OCI-LY3 (cell line): ENCODE measurements around the gene MAP2K7.

ENCODE experiments used
- H2AFZ ChIP-seq: fragments of 200-600, 300-600 bp; shearing (Covaris generic); 2 replicates; pipeline ENCODE4 v1.6.0; 2014; ENCODE audit warnings: antibody characterized with exemption, low read depth, low read length
- H3K27ac ChIP-seq: fragments of 200-600, 300-600 bp; sonication (generic); 2 replicates; pipeline ENCODE4 v1.5.1; 2014; ENCODE audit warnings: mild to moderate bottlenecking, low read length, moderate library complexity, mixed read lengths
- H3K27me3 ChIP-seq: fragments of 200-600, 300-600 bp; sonication (generic); 2 replicates; pipeline ENCODE4 v1.6.1; 2014; ENCODE audit warnings: low read depth, low read length, mixed read lengths
- H3K36me3 ChIP-seq: fragments of 200-600, 300-600 bp; sonication (generic); replicated peaks from 2 replicates; pipeline ENCODE3; 2014; ENCODE audit warnings: low read depth, low read length, mixed read lengths
- H3K4me1 ChIP-seq: fragments of 300-600, 200-600 bp; sonication (generic); 2 replicates; pipeline ENCODE4 v1.6.1; 2014; ENCODE audit warnings: low read length, mixed read lengths
- H3K4me2 ChIP-seq: fragments of 200-600, 300-600 bp; sonication (generic); 2 replicates; pipeline ENCODE4 v1.6.1; 2014; ENCODE audit warnings: low read length, mixed read lengths
- H3K4me3 ChIP-seq: fragments of 300-600, 200-600 bp; sonication (generic); 2 replicates; pipeline ENCODE4 v1.5.1; 2014; ENCODE audit warnings: antibody characterized with exemption, mild to moderate bottlenecking, low read length, moderate library complexity
- H3K79me2 ChIP-seq: fragments of 300-600, 200-600 bp; shearing (Covaris generic); 2 replicates; pipeline ENCODE4 v1.6.1; 2014; ENCODE audit warnings: mild to moderate bottlenecking, low read length, mixed read lengths
- H3K9ac ChIP-seq: fragments of 300-600, 200-600 bp; shearing (Covaris generic); 2 replicates; pipeline ENCODE4 v1.6.0; 2014; ENCODE audit warnings: mild to moderate bottlenecking, low read length, moderate library complexity
- H3K9me3 ChIP-seq: fragments of 200-600, 300-600 bp; shearing (Covaris generic); 2 replicates; pipeline ENCODE4 v1.6.1; 2014; ENCODE audit warnings: low read length, mixed read lengths; ENCODE audit not compliant: insufficient read depth
- H4K20me1 ChIP-seq: fragments of 200-600, 300-600 bp; sonication (generic); 2 replicates; pipeline ENCODE4 v1.6.1; 2016; ENCODE audit warnings: low read length, mixed read lengths; ENCODE audit not compliant: insufficient read depth
- EZH2phosphoT487 ChIP-seq: fragments of 200-600 bp; shearing (Covaris generic); IDR thresholded peaks from 2 replicates; pipeline ENCODE4 v1.6.1; 2018; ENCODE audit warnings: antibody characterized with exemption, mixed run types, low read depth
- TF ChIP-seq, protein P1 (sequence below): fragments of 200-600, 300-600 bp; sonication (generic); IDR thresholded peaks from 2 replicates; pipeline ENCODE4 v1.5.1; 2014; ENCODE audit warnings: antibody characterized with exemption, low read length, low read depth

The MAP2K7 gene

DNA sequence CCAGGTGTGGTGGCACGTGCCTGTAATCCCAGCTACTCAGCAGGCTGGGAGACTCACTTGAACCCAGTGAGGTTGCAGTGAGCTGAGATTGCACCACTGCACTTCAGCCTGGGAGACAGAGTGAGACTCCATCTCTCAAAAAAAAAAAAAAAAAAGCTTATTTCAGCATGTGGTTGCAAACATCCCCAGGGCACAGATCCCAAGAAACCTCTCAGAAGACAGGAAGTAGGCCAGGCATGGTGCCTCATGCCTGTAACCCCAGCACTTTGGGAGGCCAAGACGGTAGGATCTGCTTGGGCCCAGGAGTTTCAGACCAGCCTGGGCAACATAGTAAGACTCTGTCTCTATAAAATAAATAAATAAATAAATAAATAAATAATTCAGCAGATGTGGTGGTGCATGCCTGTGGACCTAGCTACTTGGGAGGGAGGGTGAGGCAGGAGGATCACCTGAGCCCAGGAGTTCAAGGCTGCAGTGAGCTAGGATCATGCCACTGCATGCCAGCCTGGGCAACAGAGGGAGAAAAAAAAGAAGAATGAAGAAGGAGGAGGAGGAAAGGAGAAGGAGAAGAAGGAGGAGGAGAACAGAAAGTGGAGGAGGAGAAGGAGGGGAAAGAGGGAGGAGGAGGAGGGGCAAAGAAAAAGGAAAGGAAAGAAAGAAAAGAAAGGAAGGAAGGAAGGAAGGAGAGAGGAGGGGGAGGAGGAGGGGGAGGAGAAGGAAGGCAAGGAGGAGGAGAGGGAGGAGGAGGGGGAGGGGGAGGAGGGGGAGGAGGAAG is 19.7 kb upstream of the MAP2K7 start:
- Histone ChIP-seq H3K4me2 (no peak overlapping the region), H3K79me2 (no peaks in the 10 kb centered on the region), H3K9me3 (no peaks in the 10 kb centered on the region), H4K20me1 (no peaks in the 10 kb centered on the region), H3K4me3 (no peak overlapping the region), H2AFZ (no peak overlapping the region), H3K27me3 (no peaks in the 10 kb centered on the region), H3K36me3 (peaks cover 2% of the 10 kb centered on the region), H3K4me1 (no peaks in the 10 kb centered on the region), H3K27ac (no peak overlapping the region), H3K9ac (no peak overlapping the region)
- TF ChIP-seq, protein P1, sequence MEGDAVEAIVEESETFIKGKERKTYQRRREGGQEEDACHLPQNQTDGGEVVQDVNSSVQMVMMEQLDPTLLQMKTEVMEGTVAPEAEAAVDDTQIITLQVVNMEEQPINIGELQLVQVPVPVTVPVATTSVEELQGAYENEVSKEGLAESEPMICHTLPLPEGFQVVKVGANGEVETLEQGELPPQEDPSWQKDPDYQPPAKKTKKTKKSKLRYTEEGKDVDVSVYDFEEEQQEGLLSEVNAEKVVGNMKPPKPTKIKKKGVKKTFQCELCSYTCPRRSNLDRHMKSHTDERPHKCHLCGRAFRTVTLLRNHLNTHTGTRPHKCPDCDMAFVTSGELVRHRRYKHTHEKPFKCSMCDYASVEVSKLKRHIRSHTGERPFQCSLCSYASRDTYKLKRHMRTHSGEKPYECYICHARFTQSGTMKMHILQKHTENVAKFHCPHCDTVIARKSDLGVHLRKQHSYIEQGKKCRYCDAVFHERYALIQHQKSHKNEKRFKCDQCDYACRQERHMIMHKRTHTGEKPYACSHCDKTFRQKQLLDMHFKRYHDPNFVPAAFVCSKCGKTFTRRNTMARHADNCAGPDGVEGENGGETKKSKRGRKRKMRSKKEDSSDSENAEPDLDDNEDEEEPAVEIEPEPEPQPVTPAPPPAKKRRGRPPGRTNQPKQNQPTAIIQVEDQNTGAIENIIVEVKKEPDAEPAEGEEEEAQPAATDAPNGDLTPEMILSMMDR = no peak
- TF ChIP-seq EZH2phosphoT487 = no peak

DNA sequence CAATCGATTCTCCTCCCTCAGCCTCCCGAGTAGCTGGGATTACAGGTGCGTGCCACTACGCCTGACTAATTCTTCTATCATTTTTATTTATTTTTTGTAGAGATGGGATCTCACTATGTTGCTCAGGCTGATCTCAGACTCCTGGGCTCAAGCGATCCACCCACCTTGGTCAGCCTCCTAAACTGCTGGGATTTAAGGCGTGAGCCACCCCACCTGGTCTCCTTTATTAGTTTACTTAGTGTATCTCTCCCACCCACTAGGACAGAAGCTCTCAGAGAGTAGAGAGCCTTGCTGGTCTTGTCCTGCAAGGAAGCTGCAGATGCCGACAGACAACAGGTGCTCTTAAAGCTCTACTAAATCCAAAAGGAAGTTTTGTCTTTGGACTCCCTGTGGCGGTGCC is 17.9 kb upstream of the MAP2K7 start:
- Histone ChIP-seq H3K4me1 (no peaks in the 10 kb centered on the region), H3K79me2 (no peaks in the 10 kb centered on the region), H3K9me3 (no peaks in the 10 kb centered on the region), H4K20me1 (no peaks in the 10 kb centered on the region), H3K27ac (no peak overlapping the region), H3K4me2 (no peak overlapping the region), H3K27me3 (no peaks in the 10 kb centered on the region), H3K4me3 (no peak overlapping the region), H3K9ac (no peak overlapping the region), H3K36me3 (peaks cover 2% of the 10 kb centered on the region), H2AFZ (no peak overlapping the region)
- no peak for TF ChIP-seq EZH2phosphoT487
- TF ChIP-seq, protein P1 = no peak

DNA sequence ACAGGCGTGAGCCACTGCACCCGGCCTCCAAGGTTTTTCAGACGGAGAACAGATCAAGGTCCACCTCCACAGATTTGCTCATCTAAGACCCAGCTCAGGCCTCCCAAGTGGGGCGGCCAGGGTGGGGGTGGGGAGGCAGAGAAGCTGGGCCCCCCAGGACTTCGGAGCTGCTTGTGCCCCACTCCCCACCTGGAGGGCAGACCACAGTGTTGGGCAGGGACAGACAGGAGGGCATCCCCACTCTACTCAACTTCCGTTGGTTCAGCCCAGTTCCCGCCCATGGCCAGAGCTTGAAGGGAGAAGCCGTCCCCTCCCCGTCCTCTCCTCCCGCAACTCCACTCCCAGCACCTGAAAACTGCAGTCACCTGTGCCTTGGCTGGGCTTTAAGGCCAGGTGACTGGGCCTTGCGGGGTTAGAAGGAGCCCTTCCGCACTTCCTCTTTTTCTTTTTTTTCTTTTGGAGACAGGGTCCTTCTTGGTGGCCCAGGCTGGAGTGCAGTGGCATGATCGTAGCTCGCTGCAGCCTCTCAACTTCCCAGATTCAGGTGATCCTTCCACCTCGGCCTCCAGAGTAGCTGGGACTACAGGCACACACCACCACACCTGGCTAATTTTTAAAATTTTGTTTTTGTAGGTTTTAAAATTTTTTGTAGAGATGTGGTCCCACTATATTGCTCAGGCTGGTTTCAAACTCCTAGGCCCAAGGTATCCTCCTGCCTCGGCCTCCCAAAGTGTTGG is 16.1 kb upstream of the MAP2K7 start:
- H3K4me2 ChIP-seq = no peak overlapping the region

More for the DNA sequence above, 16.1 kb upstream of the MAP2K7 start:
- no peaks in the 10 kb centered on the region for H3K4me1 ChIP-seq
- no peak overlapping the region for H3K27ac ChIP-seq
- no peaks in the 10 kb centered on the region for H3K36me3 ChIP-seq
- no peak overlapping the region for H3K9ac ChIP-seq
- no peaks in the 10 kb centered on the region for H3K9me3 ChIP-seq
- no peaks in the 10 kb centered on the region for H3K79me2 ChIP-seq
- no peaks in the 10 kb centered on the region for H3K27me3 ChIP-seq
- no peaks in the 10 kb centered on the region for H4K20me1 ChIP-seq
- no peak overlapping the region for H3K4me3 ChIP-seq
- H2AFZ ChIP-seq = no peak overlapping the region
- TF ChIP-seq, protein P1 = no peak
- TF ChIP-seq EZH2phosphoT487 = no peak
